GM21528 (cell line): Measurements from ENCODE around the gene POLDIP3.

ENCODE experiments used
- ATAC-seq: cut with Tn5 transposase; IDR thresholded peaks from one replicate; pipeline ENCODE4 v1.9.1; 2021; ENCODE audit warnings: mild to moderate bottlenecking, moderate library complexity; ENCODE audit not compliant: unreplicated experiment, low FRiP score

Gene POLDIP3

GRCh38 chr22:42642806-42643633 is 28.3 kb upstream of the POLDIP3 start:
- ATAC-seq: no peak

- ATAC-seq: no peak
Observed at GRCh38 chr22:42641801-42642413, 27.2 kb upstream of the POLDIP3 start.

DNA sequence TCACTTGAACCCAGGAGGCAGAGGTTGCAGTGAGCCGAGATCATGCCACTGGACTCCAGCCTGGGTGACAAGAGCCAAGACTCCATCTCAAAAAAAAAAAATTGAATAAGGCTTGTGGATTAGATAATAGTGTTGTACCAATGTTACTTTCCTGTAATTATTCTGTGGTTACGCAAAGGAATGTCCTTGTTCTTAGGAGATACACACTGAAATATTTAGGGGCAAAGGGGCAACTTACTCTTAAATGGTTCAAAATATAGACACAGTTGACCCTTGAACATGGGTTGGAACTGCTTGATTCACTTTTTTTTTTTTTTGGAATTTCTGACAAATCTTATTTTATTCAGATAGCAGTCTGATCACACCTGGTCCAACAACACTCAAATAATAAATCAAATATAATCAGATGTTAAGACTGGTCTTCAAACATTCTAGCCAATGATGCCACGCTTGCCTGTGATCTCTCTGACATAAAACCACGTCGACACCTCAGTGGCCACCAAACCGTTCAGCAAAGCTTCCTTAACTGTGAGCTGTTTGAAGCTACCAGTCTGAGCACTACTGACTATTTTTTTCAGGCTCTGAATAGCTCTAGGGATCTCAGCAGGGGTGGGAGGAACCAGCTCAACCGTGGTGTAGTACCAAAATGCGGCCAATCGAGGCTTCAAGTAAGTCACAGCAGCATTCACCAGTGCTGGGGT is 25.0 kb upstream of the POLDIP3 start:
- ATAC-seq: no peak

GRCh38 chr22:42637555-42637954 is 22.9 kb upstream of the POLDIP3 start:
- no peak for ATAC-seq

DNA sequence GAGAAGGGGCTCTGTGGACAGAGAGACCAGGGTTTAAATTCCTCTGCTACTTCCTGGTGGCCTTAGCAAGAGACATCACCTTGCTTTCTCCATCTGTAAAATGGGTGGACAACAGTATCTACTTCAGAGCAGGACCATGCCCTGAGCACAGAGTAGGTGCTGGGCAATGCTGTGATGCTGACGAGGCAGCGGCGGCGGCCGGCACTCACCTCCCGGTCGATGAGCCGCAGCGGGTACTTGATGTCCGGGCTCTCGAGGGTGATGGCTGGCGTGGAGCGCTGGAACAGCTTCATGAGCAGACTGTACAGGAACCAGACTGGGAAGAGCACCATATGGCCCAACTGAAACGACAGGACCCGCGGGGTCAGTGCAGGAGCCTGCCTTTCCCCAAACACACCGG is 21.8 kb upstream of the POLDIP3 start:
- ATAC-seq: no peak

DNA sequence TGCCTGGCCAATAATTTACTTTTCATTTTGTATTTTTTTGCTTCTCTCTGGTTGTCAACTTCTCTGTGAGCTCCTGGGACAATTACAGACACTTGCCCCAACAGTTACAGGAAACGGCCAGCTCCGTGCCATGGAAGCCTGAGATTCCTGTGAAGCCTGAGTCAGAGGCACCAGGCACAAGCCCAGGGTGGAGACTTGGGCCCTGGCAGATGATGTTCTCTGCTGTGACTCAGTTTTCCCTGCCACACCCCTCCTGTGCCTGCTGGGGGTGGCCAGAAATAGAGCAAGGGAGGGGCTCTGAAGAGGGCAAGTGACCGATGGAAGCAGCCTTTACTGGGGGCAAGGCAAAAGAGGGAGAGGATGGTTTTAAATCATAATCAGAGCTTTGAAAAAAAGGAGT is 20.8 kb upstream of the POLDIP3 start:
- ATAC-seq: no peak

- no peak for ATAC-seq
Observed at GRCh38 chr22:42633013-42633412, 18.3 kb upstream of the POLDIP3 start.

DNA sequence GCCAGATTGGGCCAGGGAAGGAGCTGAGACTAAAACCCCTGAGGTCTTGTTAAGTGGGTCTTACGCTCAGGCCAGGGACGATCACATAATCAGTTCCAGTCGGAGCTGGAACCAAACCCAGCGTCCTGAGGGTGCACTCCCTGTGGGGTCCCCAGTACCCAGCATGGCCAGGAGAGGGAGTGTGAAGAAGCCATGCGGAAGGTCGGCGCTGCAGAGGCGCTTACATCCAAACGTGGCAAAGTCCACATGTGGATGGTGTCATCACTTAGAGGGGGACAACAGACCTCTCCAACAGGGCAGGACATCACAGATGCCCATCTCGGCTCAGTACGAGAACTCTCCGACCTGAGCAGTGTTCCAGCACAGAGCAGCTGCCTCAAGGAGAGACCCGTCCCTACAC is 17.4 kb upstream of the POLDIP3 start:
- no peak for ATAC-seq

- no peak for ATAC-seq
Observed at GRCh38 chr22:42630901-42631602, 16.4 kb upstream of the POLDIP3 start.

DNA sequence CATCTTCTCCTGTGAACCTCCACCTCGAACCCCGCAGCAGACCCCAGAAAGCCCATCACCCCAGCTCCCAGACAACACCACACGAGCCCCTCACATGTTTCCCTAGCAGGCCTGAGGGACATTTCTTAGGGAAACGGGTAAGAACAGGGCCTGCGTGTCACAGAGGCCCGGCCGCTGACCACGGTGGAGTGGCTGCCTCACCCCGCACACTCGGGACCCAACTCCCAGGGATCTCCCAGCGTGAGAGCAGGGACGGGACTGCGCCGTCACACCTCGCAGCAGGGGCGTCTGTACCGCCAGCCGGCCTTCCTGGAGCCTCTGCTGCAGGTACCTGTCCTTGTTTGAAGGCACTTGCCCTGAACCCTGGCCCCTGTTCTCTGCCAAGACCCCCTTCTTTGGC is 15.5 kb upstream of the POLDIP3 start:
- ATAC-seq: no peak

DNA sequence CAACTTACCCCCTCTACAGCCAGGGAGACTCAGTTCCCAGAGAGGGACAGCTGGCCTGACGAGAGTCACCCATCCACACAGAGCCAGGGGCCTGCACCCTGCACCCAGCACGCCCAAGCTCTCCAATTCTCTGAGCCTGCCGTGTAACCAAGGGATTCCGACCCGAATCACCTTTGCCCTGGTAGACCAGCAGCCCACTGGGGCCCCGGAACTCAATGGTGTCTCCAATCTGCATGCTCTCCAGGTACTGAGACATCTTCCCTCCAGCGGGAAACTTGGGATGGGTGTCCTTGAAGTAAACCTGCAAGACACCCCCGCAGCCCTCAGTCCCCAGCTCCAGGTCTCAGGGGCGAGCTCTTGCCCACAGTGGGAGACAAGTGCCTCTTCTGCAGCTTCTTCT is 13.3 kb upstream of the POLDIP3 start:
- ATAC-seq: no peak

- ATAC-seq: no peak
Observed at GRCh38 chr22:42626951-42627625, 12.4 kb upstream of the POLDIP3 start.

GRCh38 chr22:42626431-42626830 is 11.7 kb upstream of the POLDIP3 start:
- ATAC-seq: no peak

DNA sequence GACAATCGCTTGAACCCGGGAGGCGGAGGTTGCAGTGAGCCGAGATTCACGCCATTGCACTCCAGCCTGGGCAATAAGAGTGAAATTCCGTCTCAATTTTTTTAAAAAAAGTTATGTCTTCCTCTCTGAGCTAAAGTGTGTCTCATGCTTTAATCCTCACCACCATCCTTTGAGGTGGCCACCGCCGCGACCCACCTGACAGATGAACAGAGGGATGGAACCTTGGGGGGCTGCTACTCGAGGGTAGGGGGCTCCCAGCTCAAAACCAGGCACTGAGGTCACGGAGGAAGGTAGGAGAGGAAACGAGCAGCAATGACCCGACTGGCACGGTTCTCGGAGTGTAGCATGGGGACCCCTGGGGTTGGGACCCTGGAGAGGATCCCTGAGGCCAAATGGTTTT is 10.7 kb upstream of the POLDIP3 start:
- no peak for ATAC-seq

DNA sequence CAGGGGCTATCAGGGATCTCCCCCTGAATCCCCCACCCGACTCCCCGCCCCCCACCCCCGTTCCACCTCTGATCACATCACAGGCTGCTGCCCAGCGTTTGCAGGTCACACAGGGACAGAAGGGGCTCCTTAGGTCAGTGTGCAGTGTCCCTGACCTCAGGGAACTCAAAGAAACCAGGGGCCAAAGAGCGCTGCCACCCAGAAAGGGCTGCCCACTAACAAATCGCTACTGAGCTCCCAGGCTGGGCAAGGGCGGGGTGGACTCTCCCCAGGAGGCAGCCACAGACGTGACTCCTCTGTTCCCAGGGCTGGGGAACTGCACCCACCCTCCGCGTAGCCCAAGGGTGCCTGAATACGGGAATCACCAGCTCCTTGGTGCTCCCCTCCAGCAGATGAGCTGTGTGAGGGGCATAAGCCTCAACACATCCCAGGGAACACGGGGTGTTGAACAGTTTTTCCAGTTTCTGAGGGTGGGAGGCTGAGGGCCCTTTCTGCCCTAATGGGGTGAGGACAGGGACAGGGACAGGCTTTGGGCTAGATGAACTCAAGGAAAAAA is 9.9 kb upstream of the POLDIP3 start:
- no peak for ATAC-seq

DNA sequence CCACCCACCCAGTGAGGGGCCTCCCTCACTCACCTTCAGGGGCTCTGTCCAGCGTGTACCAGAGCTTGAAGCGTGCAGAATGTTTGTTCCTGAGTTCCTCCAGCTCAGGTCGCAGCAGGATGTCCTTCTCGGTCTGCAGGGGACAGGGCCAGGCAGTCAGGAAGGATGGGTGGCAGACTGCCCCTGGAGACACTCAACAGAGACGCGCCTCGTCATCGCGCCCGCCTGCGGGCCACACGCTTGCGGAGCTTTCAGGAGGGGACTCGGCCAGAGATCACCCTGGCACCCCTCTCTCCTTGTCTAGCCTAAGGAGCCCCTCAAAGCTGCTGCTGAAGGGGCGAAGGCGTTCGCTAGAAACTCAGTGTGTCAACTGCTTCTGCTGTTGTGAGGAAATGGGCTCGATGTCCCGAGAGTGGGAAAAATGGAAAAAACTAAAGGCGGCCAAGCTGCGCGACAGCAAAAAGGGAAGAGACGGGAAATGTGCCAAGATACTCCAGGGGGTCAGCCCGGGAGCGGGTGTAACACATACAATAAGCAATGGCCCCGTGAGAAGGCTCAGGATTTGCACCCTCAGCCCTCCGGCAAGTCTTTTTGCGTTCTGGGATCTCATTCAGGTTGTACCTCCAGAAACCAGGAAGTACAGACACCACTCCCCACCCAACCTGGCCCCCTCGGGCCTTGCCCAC is 9.2 kb upstream of the POLDIP3 start:
- ATAC-seq: no peak

- no peak for ATAC-seq
Observed at GRCh38 chr22:42623301-42623751, 8.6 kb upstream of the POLDIP3 start.

- ATAC-seq: no peak
Observed at GRCh38 chr22:42622061-42622710, 7.5 kb upstream of the POLDIP3 start.

DNA sequence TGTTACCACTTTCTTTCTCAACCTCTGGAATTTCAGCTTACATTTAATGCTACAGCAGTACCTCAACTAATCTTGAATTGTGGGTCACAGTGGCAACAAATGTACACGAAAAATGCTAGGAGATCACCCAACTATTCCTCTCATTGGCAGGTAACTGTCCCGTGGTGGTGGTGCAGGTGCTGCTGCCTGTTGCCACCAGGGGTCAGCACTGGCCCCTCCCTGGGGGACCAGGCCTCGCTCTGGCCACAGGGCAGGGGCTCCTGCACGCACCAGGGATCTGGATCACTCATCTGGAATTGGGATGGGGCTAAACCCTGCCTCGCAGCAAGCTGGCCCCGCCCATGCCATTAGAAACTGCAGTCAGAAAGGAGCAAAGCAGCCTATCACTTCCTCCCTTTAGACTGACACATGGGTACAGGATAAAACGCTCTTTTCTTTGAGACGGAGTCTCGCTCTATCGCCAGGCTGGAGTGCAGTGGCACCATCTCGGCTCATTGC is 6.9 kb upstream of the POLDIP3 start:
- ATAC-seq: no peak
